GM19467 (cell line): ENCODE data around the gene SMIM29.
A peak's percentile ranks its signal among the peaks of the same experiment; 100 is the strongest.

Source experiments
- ATAC-seq: cut with Tn5 transposase; IDR thresholded peaks from one replicate; pipeline ENCODE4 v1.9.1; 2021; ENCODE audit warnings: mild to moderate bottlenecking, moderate library complexity; ENCODE audit not compliant: unreplicated experiment

SMIM29 gene

GRCh38 chr6:34248727-34249468 lies at the start of gene SMIM29:
TSS of gene SMIM29 (minus strand) at chr6:34249006. CDS start at chr6:34247791, 1,215 bp downstream.
- peak; percentile 77 for ATAC-seq

- ATAC-seq = peak; percentile 80
These were observed 46.9 kb upstream of the SMIM29 start for GRCh38 chr6:34295721-34296120.

- no peak for ATAC-seq
These were observed 44.1 kb upstream of the SMIM29 start for GRCh38 chr6:34292954-34293353.

GRCh38 chr6:34289137-34289536 lies 40.3 kb upstream of the SMIM29 start:
- ATAC-seq = no peak

- no peak for ATAC-seq
These were observed 39.8 kb upstream of the SMIM29 start for GRCh38 chr6:34288581-34288980.

GRCh38 chr6:34285448-34286164 lies 36.8 kb upstream of the SMIM29 start:
- ATAC-seq = no peak

GRCh38 chr6:34284563-34285447 lies 36.0 kb upstream of the SMIM29 start:
- no peak for ATAC-seq

GRCh38 chr6:34281702-34282334 lies 33.0 kb upstream of the SMIM29 start:
- ATAC-seq = no peak

- no peak for ATAC-seq
These were observed 31.4 kb upstream of the SMIM29 start for GRCh38 chr6:34280216-34280615.

GRCh38 chr6:34278833-34279232 lies 30.0 kb upstream of the SMIM29 start:
- no peak for ATAC-seq

- ATAC-seq = no peak
These were observed 28.9 kb upstream of the SMIM29 start for GRCh38 chr6:34277763-34278112.

- no peak for ATAC-seq
These were observed 28.3 kb upstream of the SMIM29 start for GRCh38 chr6:34276881-34277762.

- no peak for ATAC-seq
These were observed 27.4 kb upstream of the SMIM29 start for GRCh38 chr6:34276191-34276590.

- no peak for ATAC-seq
These were observed 26.5 kb upstream of the SMIM29 start for GRCh38 chr6:34275128-34275804.

- no peak for ATAC-seq
These were observed 25.3 kb upstream of the SMIM29 start for GRCh38 chr6:34274129-34274528.

- no peak for ATAC-seq
These were observed 24.5 kb upstream of the SMIM29 start for GRCh38 chr6:34273242-34273805.

GRCh38 chr6:34272013-34272926 lies 23.5 kb upstream of the SMIM29 start:
- no peak for ATAC-seq
